RWPE1 (cell line): ENCODE measurements around the gene PBX3.

Experiments
- CTCF ChIA-PET: fragments of 350-600 bp; sonication (Branson Sonifier 250); formaldehyde crosslinking; extraction: SDS; loops from one replicate; lab custom pipeline; 2021; lab: Yijun Ruan, JAX
- POLR2A ChIA-PET: fragments of 400-600 bp; formaldehyde crosslinking; extraction: SDS; loops from one replicate; lab custom pipeline; 2020; ENCODE audit warnings: antibody characterized with exemption; ENCODE audit not compliant: low non-redundant PET; lab: Yijun Ruan, JAX
- DNase-seq: peaks from one replicate; pipeline ENCODE4 v3.0.0; 2012; ENCODE audit warnings: low spot score
- H3K27ac ChIP-seq: fragments of 450-650 bp; 2 replicates; pipeline ENCODE4 v1.5.1; 2017
- CTCF ChIP-seq: fragments of 450-650 bp; conservative IDR thresholded peaks from 2 replicates; pipeline ENCODE4 v1.5.1; 2017; ENCODE audit warnings: low read depth, mild to moderate bottlenecking

The PBX3 gene

GRCh38 chr9:125782718-125783117, 35.5 kb downstream of the PBX3 start:
- CTCF ChIA-PET: interaction anchor here (0.6 to 0.7 kb wide), 2 partner anchors 105 to 310 kb away, joined by 4 read pairs; no protein-coding TSS in a partner anchor
- no peak for TF ChIP-seq CTCF
- no peak overlapping the region for H3K27ac ChIP-seq
- no peak for DNase-seq
- POLR2A ChIA-PET: no interaction called here

- no peak for DNase-seq
- no peak overlapping the region for H3K27ac ChIP-seq
- no peak for TF ChIP-seq CTCF
- ChIA-PET CTCF (interaction anchor here (0.6 kb wide), 1 partner anchor 215 kb away, joined by 7 read pairs; no protein-coding TSS in a partner anchor), POLR2A (no interaction called here)
These were observed 37.3 kb downstream of the PBX3 start for GRCh38 chr9:125784286-125785049.

GRCh38 chr9:125785248-125785751, 38.1 kb downstream of the PBX3 start:
- DNase-seq: no peak
- no peak overlapping the region for H3K27ac ChIP-seq
- POLR2A ChIA-PET: no interaction called here
- no peak for TF ChIP-seq CTCF
- CTCF ChIA-PET: no interaction called here

GRCh38 chr9:125787715-125788114, 40.5 kb downstream of the PBX3 start:
- no peak overlapping the region for H3K27ac ChIP-seq
- no peak for TF ChIP-seq CTCF
- CTCF ChIA-PET: no interaction called here
- no peak for DNase-seq
- POLR2A ChIA-PET: no interaction called here

GRCh38 chr9:125789196-125789595, 42.0 kb downstream of the PBX3 start:
- TF ChIP-seq CTCF: no peak
- DNase-seq: no peak
- POLR2A ChIA-PET: no interaction called here

GRCh38 chr9:125794708-125795107, 47.5 kb downstream of the PBX3 start:
- no peak overlapping the region for H3K27ac ChIP-seq
- POLR2A ChIA-PET: no interaction called here
- CTCF ChIA-PET: interaction anchor here (0.7 kb wide), 1 partner anchor 38 kb away, joined by 3 read pairs; no protein-coding TSS in a partner anchor
- no peak for TF ChIP-seq CTCF
- no peak for DNase-seq

More at GRCh38 chr9:125789196-125789595, 42.0 kb downstream of the PBX3 start:
- no peak overlapping the region for H3K27ac ChIP-seq
- CTCF ChIA-PET: interaction anchor here (0.6 kb wide), 1 partner anchor 82 kb away, joined by 3 read pairs; no protein-coding TSS in a partner anchor
